ENCODE data around the gene ARHGAP26. TPM values are rescaled to one million over a fixed set of nuclear protein-coding genes. Genes with fewer than 3 reads are reported as not detected.

The ARHGAP26 gene
- total and polyA plus RNA-seq, 7 donors: 5.4 to 25.5 (median 19.1) TPM

GRCh38 chr5:142878638-142879037 lies 108.5 kb downstream of the ARHGAP26 start:
- DNase-seq: no peak
- Histone ChIP-seq H3K36me3 (no peaks in the 10 kb centered on the region), H3K9me3 (no peaks in the 10 kb centered on the region), H3K27ac (no peak overlapping the region), H3K4me3 (no peak overlapping the region), H3K4me1 (peaks cover 0 to 26% (median 10%) of the 10 kb centered on the region in 4 donors), H3K27me3 (no peaks in the 10 kb centered on the region)
- intact Hi-C loops (cut with DNase I): no loop called here
- 28 to 78% methylated on average over 3 of the region's 3 CpGs for WGBS, 2 donors
- TF ChIP-seq POLR2AphosphoS5 (IDR thresholded peaks at IDR 0.05) (no peak), POLR2A (IDR thresholded peaks at IDR 0.05) (no peak), CTCF (IDR thresholded peaks at IDR 0.05) (no peak), EP300 (IDR thresholded peaks at IDR 0.05) (no peak)

DNA sequence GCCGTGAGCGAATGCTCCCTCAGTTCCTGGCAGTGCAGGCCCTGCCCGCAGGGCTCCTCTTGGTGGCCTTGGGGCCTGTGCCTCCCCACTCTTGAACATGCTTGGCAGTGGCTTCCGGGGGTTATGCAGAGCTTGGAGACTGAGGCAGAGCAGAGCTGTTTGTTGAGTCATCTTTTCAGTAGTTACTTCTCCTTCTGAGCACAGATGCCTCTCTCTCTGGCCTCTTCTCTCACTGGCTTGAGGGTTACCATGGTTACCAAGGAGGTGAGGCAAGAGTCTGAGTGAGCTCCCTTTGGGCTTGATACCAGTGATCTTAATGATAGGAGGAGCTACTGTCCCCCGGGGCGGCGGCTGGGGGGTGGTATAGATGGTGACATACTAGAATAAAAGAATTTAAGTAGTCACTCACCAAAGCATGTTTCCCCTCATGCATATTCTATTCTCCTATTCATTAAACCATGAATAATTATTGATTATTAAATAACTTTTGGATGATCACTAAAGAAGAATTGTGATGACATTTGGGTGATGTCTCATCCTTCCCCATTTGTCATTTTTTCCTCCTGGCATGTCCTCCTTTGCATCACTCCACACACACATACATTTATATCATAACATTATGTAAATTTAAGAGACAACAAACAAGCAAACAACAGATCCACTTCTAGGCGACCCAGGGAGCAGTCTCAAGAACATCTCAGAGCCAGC lies 111.1 kb downstream of the ARHGAP26 start:
- Histone ChIP-seq H3K4me1 (peaks cover 0 to 27% (median 10%) of the 10 kb centered on the region in 4 donors), H3K36me3 (no peaks in the 10 kb centered on the region), H3K27ac (no peak overlapping the region), H3K27me3 (no peaks in the 10 kb centered on the region), H3K4me3 (no peak overlapping the region), H3K9me3 (no peaks in the 10 kb centered on the region)
- 80 to 89% methylated on average over 8 of the region's 8 CpGs for WGBS, 2 donors
- DNase-seq: no peak
- intact Hi-C loops (cut with DNase I): loop anchor here (2.0 to 10.0 kb wide), 2 partner anchors 132 to 266 kb away; no protein-coding TSS in a partner anchor
- TF ChIP-seq EP300 (IDR thresholded peaks at IDR 0.05) (no peak), POLR2AphosphoS5 (IDR thresholded peaks at IDR 0.05) (no peak), POLR2A (IDR thresholded peaks at IDR 0.05) (no peak), CTCF (IDR thresholded peaks at IDR 0.05) (no peak)

- no peak for TF ChIP-seq CTCF (IDR thresholded peaks at IDR 0.05)
- TF ChIP-seq EP300 (IDR thresholded peaks at IDR 0.05): no peak
- no peak for TF ChIP-seq POLR2A (IDR thresholded peaks at IDR 0.05)
- TF ChIP-seq POLR2AphosphoS5 (IDR thresholded peaks at IDR 0.05): no peak
- intact Hi-C loops (cut with DNase I): loop anchor here (2.0 to 10.0 kb wide), 2 partner anchors 133 to 267 kb away; no protein-coding TSS in a partner anchor
- H3K27me3 ChIP-seq: no peaks in the 10 kb centered on the region
- H3K36me3 ChIP-seq: no peaks in the 10 kb centered on the region
- no peak overlapping the region for H3K27ac ChIP-seq
- WGBS, 2 donors: 87 to 89% methylated on average over 3 of the region's 3 CpGs
- no peak for DNase-seq
- H3K4me3 ChIP-seq: no peak overlapping the region
- H3K9me3 ChIP-seq: no peaks in the 10 kb centered on the region
- peaks cover 0 to 27% (median 10%) of the 10 kb centered on the region in 4 donors for H3K4me1 ChIP-seq
Measured at GRCh38 chr5:142881784-142882126, 111.6 kb downstream of the ARHGAP26 start.

- no peak for DNase-seq
- Histone ChIP-seq H3K36me3 (no peaks in the 10 kb centered on the region), H3K27me3 (no peaks in the 10 kb centered on the region), H3K4me3 (no peak overlapping the region), H3K9me3 (no peaks in the 10 kb centered on the region), H3K27ac (no peak overlapping the region), H3K4me1 (peaks cover 0 to 27% (median 10%) of the 10 kb centered on the region in 4 donors)
- TF ChIP-seq CTCF (IDR thresholded peaks at IDR 0.05) (no peak), EP300 (IDR thresholded peaks at IDR 0.05) (no peak), POLR2A (IDR thresholded peaks at IDR 0.05) (no peak), POLR2AphosphoS5 (IDR thresholded peaks at IDR 0.05) (no peak)
- intact Hi-C loops (cut with DNase I): loop anchor here (10.0 kb wide), 1 partner anchor 268 kb away; no protein-coding TSS in a partner anchor
- WGBS, 2 donors: 81 to 85% methylated on average over 2 of the region's 2 CpGs
Measured at GRCh38 chr5:142883025-142883424, 112.8 kb downstream of the ARHGAP26 start.

Data from sigmoid colon (tissue), 7 donors.